ENCODE data around the gene PSTPIP1. TPM values are rescaled to one million over a fixed set of nuclear protein-coding genes. Genes with fewer than 3 reads are reported as not detected.

PSTPIP1 gene
- total and polyA plus RNA-seq, 2 of the 13 experiments (the other 11 are each of a cell fraction or from before 2014, with no cell fraction given): 4.4 to 8.7 TPM

DNA sequence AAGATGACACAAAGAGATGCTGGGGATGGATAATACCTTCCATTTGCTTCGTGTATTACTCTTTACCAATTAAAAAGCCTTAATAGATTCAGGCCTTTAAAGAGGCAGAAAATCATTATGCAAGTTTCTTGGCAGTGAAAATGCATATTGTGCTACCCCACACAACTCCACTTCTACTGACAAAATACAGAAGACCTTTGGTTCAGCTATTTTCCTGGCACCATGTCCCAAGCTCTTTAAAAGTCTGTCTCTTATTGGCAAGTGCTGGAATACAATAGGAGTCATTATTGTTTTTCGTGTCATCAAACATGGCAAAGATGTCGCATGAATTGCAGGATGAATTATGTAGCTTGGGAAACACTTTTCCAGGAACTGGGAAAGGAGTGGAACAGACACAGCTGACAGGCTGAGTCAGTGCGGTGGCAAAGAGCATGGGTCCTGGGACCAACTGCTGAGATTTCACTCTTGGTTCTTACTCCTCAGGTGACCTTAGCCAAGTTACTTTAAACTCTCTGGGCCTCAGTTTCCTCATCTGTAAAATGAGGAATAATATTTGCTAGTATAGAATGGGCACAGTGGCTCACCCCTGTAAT, 81.5 kb downstream of the PSTPIP1 start:
- BruUV-seq (replicated peaks): no TSS peak
- peaks cover 0 to 29% of the 10 kb centered on the region in 2 experiments; a peak in 3 of 5 replicates for H3K27me3 ChIP-seq (ENCODE audit: control insufficient read depth in 1 of 2, insufficient read depth in 2 of 2, low read length in 2 of 2)
- H3K9ac ChIP-seq (ENCODE audit: insufficient read depth, low read depth, low read length): no peak overlapping the region
- in situ Hi-C loops (cut with HindIII; ENCODE audit: extremely low pct_ligation_motif_present, low pct_unique_long_range_greater_than_20kb): no loop called here
- H4K20me1 ChIP-seq (ENCODE audit: insufficient read depth, low read length): no peaks in the 10 kb centered on the region
- H3K4me1 ChIP-seq (ENCODE audit: insufficient read depth, low read length): peaks cover 3% of the 10 kb centered on the region; the same call in 1 of the 2 replicates
- no peak overlapping the region for H3K27ac ChIP-seq (ENCODE audit: extremely low read length, insufficient read depth, low read length)
- TF ChIP-seq SAP130 (CRISPR knock-in tag; IDR thresholded peaks at IDR 0.05; ENCODE audit: low read depth) (no peak), ZNF17 (CRISPR knock-in tag; IDR thresholded peaks at IDR 0.05) (no peak), ZNF614 (CRISPR knock-in tag; IDR thresholded peaks at IDR 0.05; ENCODE audit: borderline replicate concordance) (no peak), TEAD2 (CRISPR knock-in tag; IDR thresholded peaks at IDR 0.05) (no peak), CBX2 (IDR thresholded peaks at IDR 0.05; ENCODE audit: low read depth, low read length) (no peak), CBX2 (CRISPR knock-in tag; IDR thresholded peaks at IDR 0.05; ENCODE audit: low read depth) (no peak)
- TF ChIP-seq, protein P1, sequence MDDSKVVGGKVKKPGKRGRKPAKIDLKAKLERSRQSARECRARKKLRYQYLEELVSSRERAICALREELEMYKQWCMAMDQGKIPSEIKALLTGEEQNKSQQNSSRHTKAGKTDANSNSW (CRISPR knock-in tag; IDR thresholded peaks at IDR 0.05; ENCODE audit: borderline replicate concordance): no peak
- no peaks in the 10 kb centered on the region for H3K9me3 ChIP-seq (ENCODE audit: low read length)
- no peaks in the 10 kb centered on the region for H3K79me2 ChIP-seq (ENCODE audit: insufficient read depth, low read length)
- ChIA-PET CTCF (ENCODE audit: low intra/inter-chr PET ratio, low total read pairs) (no interaction called here), POLR2A (no interaction called here)
- H2AFZ ChIP-seq (ENCODE audit: low read length): no peak overlapping the region
- no peak overlapping the region for H3K4me3 ChIP-seq (replicated peaks in 1 of 3; ENCODE audit: insufficient read depth in 1 of 3, low read depth in 2 of 3, low read length in 3 of 3)
- intact Hi-C loops (cut with micrococcal nuclease; ENCODE audit: unreplicated experiment): no loop called here
- DNase-seq (ENCODE audit: low spot score) (no peak), FAIRE-seq (no peak), ATAC-seq (no peak)
- 11% methylated on average over 4 of the region's 4 CpGs for WGBS (ENCODE audit: low lambda C conversion rate)
- no peak overlapping the region for H3K4me2 ChIP-seq (ENCODE audit: low read depth, low read length)
- no peaks in the 10 kb centered on the region for H3K36me3 ChIP-seq (replicated peaks in 1 of 2; ENCODE audit: control insufficient read depth in 1 of 2, insufficient read depth in 2 of 2, low read length in 2 of 2)

DNA sequence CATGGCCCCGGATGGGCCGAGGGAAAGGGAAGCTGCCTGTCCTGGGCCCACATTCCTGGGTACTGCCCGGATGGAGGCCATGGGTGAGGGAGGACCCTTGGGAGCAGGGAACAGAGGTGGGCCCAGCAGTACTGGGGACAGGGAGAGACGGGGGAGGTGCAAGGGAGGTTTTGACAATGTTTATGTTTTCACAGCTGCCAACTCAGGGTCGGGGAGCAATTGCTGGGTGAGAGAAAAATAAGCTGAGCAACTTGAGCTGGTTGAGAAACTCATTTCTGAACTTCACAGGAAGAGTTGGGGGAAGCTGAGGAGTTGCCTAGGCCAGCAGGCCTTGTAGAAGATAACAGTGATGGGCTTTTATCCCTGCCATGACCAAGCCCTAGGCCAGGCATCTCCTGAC, 87.0 kb downstream of the PSTPIP1 start:
- peaks cover 18% of the 10 kb centered on the region for H3K4me1 ChIP-seq (ENCODE audit: insufficient read depth, low read length)
- ATAC-seq (no peak), FAIRE-seq (no peak), DNase-seq (ENCODE audit: low spot score) (no peak)
- H3K79me2 ChIP-seq (ENCODE audit: insufficient read depth, low read length): no peaks in the 10 kb centered on the region
- in situ Hi-C loops (cut with HindIII; ENCODE audit: extremely low pct_ligation_motif_present, low pct_unique_long_range_greater_than_20kb): no loop called here
- no peak overlapping the region for H2AFZ ChIP-seq (ENCODE audit: low read length)
- H3K36me3 ChIP-seq (replicated peaks in 1 of 2; ENCODE audit: control insufficient read depth in 1 of 2, insufficient read depth in 2 of 2, low read length in 2 of 2): no peaks in the 10 kb centered on the region
- H3K9me3 ChIP-seq (ENCODE audit: low read length): no peaks in the 10 kb centered on the region
- WGBS (ENCODE audit: low lambda C conversion rate): 16% methylated on average over 5 of the region's 5 CpGs
- H3K27me3 ChIP-seq (ENCODE audit: control insufficient read depth in 1 of 2, insufficient read depth in 2 of 2, low read length in 2 of 2): 0 out of 5 replicates have a peak, but pooled peaks cover 0 to 4% of the 10 kb centered on the region in 2 experiments
- no TSS peak for BruUV-seq (replicated peaks)
- no peaks in the 10 kb centered on the region for H4K20me1 ChIP-seq (ENCODE audit: insufficient read depth, low read length)
- H3K27ac ChIP-seq (ENCODE audit: extremely low read length, insufficient read depth, low read length): no peak overlapping the region
- H3K4me2 ChIP-seq (ENCODE audit: low read depth, low read length): 0 out of 2 replicates have a peak overlapping the region, but pooled peaks have one; percentile 2
- no peak overlapping the region for H3K9ac ChIP-seq (ENCODE audit: insufficient read depth, low read depth, low read length)
- intact Hi-C loops (cut with micrococcal nuclease; ENCODE audit: unreplicated experiment): no loop called here
- POLR2A ChIA-PET: interaction anchor here (0.9 kb wide), 1 partner anchor 11 kb away, joined by 4 read pairs; the partner anchor contains the start of gene TSPAN3
- CTCF ChIA-PET (ENCODE audit: low intra/inter-chr PET ratio, low total read pairs): no interaction called here
- H3K4me3 ChIP-seq (replicated peaks in 1 of 3; ENCODE audit: insufficient read depth in 1 of 3, low read depth in 2 of 3, low read length in 3 of 3): no peak overlapping the region
- TF ChIP-seq AKAP8 (CRISPR knock-in tag; IDR thresholded peaks at IDR 0.05) (no peak), FOXK2 (IDR thresholded peaks at IDR 0.05) (no peak), CCDC6 (CRISPR knock-in tag; IDR thresholded peaks at IDR 0.05) (no peak)
- TF ChIP-seq, protein P2, sequence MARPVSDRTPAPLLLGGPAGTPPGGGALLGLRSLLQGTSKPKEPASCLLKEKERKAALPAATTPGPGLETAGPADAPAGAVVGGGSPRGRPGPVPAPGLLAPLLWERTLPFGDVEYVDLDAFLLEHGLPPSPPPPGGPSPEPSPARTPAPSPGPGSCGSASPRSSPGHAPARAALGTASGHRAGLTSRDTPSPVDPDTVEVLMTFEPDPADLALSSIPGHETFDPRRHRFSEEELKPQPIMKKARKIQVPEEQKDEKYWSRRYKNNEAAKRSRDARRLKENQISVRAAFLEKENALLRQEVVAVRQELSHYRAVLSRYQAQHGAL (CRISPR knock-in tag; IDR thresholded peaks at IDR 0.05; ENCODE audit: not compliant biosample characterization): no peak
- TF ChIP-seq, protein P3, sequence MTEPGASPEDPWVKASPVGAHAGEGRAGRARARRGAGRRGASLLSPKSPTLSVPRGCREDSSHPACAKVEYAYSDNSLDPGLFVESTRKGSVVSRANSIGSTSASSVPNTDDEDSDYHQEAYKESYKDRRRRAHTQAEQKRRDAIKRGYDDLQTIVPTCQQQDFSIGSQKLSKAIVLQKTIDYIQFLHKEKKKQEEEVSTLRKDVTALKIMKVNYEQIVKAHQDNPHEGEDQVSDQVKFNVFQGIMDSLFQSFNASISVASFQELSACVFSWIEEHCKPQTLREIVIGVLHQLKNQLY (CRISPR knock-in tag; IDR thresholded peaks at IDR 0.05): no peak
- TF ChIP-seq, protein P4, sequence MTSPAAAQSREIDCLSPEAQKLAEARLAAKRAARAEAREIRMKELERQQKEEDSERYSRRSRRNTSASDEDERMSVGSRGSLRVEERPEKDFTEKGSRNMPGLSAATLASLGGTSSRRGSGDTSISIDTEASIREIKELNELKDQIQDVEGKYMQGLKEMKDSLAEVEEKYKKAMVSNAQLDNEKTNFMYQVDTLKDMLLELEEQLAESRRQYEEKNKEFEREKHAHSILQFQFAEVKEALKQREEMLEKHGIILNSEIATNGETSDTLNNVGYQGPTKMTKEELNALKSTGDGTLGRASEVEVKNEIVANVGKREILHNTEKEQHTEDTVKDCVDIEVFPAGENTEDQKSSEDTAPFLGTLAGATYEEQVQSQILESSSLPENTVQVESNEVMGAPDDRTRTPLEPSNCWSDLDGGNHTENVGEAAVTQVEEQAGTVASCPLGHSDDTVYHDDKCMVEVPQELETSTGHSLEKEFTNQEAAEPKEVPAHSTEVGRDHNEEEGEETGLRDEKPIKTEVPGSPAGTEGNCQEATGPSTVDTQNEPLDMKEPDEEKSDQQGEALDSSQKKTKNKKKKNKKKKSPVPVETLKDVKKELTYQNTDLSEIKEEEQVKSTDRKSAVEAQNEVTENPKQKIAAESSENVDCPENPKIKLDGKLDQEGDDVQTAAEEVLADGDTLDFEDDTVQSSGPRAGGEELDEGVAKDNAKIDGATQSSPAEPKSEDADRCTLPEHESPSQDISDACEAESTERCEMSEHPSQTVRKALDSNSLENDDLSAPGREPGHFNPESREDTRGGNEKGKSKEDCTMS (CRISPR knock-in tag; conservative IDR thresholded peaks at IDR 0.05): no peak

Data from HepG2 (cell line).